ENCODE data around the gene ELOVL2.
"Not testable (repeated sequence)": the region's sequence is repeated elsewhere in the genome, so short reads cannot be mapped to it uniquely, and the experiment has no call there.

Gene ELOVL2

GRCh38 chr6:11043961-11044711, at the start of gene ELOVL2:
Gene ELOVL2 (minus strand): TSS chr6:11044305. CDS start chr6:11044230, 75 bp downstream.
- DNase-seq (ENCODE audit: extremely low spot score, insufficient read length, low read depth) (peak; percentile 23), FAIRE-seq (no peak)

GRCh38 chr6:11093376-11093625, 49.2 kb upstream of the ELOVL2 start:
- FAIRE-seq (no peak), DNase-seq (ENCODE audit: extremely low spot score, insufficient read length, low read depth) (no peak)

GRCh38 chr6:11092668-11093375, 48.7 kb upstream of the ELOVL2 start:
- peak; percentile 72 for FAIRE-seq
- DNase-seq (ENCODE audit: extremely low spot score, insufficient read length, low read depth) = peak; percentile 43

- DNase-seq (ENCODE audit: extremely low spot score, insufficient read length, low read depth); FAIRE-seq: not testable (repeated sequence)
Measured at GRCh38 chr6:11091141-11091540, 47.0 kb upstream of the ELOVL2 start.

GRCh38 chr6:11089695-11090094, 45.6 kb upstream of the ELOVL2 start:
- FAIRE-seq (no peak), DNase-seq (ENCODE audit: extremely low spot score, insufficient read length, low read depth) (no peak)

GRCh38 chr6:11087141-11087812, 43.2 kb upstream of the ELOVL2 start:
- not testable (repeated sequence) for FAIRE-seq; DNase-seq (ENCODE audit: extremely low spot score, insufficient read length, low read depth)

- no peak for FAIRE-seq
Measured at GRCh38 chr6:11085758-11086435, 41.8 kb upstream of the ELOVL2 start.

GRCh38 chr6:11083956-11084355, 39.9 kb upstream of the ELOVL2 start:
- FAIRE-seq = no peak
- no peak for DNase-seq (ENCODE audit: extremely low spot score, insufficient read length, low read depth)

More at GRCh38 chr6:11085758-11086435, 41.8 kb upstream of the ELOVL2 start:
- no peak for DNase-seq (ENCODE audit: extremely low spot score, insufficient read length, low read depth)

GRCh38 chr6:11083491-11083890, 39.4 kb upstream of the ELOVL2 start:
- DNase-seq (ENCODE audit: extremely low spot score, insufficient read length, low read depth) = no peak
- no peak for FAIRE-seq

GRCh38 chr6:11080296-11080695, 36.2 kb upstream of the ELOVL2 start:
- FAIRE-seq (no peak), DNase-seq (ENCODE audit: extremely low spot score, insufficient read length, low read depth) (no peak)

- DNase-seq (ENCODE audit: extremely low spot score, insufficient read length, low read depth) (no peak), FAIRE-seq (no peak)
Measured at GRCh38 chr6:11078266-11078665, 34.2 kb upstream of the ELOVL2 start.

GRCh38 chr6:11076540-11076939, 32.4 kb upstream of the ELOVL2 start:
- no peak for DNase-seq (ENCODE audit: extremely low spot score, insufficient read length, low read depth)
- FAIRE-seq = no peak

GRCh38 chr6:11072101-11072500, 28.0 kb upstream of the ELOVL2 start:
- no peak for FAIRE-seq
- DNase-seq (ENCODE audit: extremely low spot score, insufficient read length, low read depth) = no peak

GRCh38 chr6:11069760-11070159, 25.7 kb upstream of the ELOVL2 start:
- FAIRE-seq = no peak
- DNase-seq (ENCODE audit: extremely low spot score, insufficient read length, low read depth) = no peak

GRCh38 chr6:11067348-11067747, 23.2 kb upstream of the ELOVL2 start:
- FAIRE-seq (no peak), DNase-seq (ENCODE audit: extremely low spot score, insufficient read length, low read depth) (no peak)

GRCh38 chr6:11066505-11067347, 22.6 kb upstream of the ELOVL2 start:
- DNase-seq (ENCODE audit: extremely low spot score, insufficient read length, low read depth) (no peak), FAIRE-seq (no peak)

GRCh38 chr6:11065436-11066202, 21.5 kb upstream of the ELOVL2 start:
- no peak for FAIRE-seq
- DNase-seq (ENCODE audit: extremely low spot score, insufficient read length, low read depth) = no peak

GRCh38 chr6:11064836-11065235, 20.7 kb upstream of the ELOVL2 start:
- no peak for FAIRE-seq
- no peak for DNase-seq (ENCODE audit: extremely low spot score, insufficient read length, low read depth)

- FAIRE-seq (no peak), DNase-seq (ENCODE audit: extremely low spot score, insufficient read length, low read depth) (no peak)
Measured at GRCh38 chr6:11062715-11063114, 18.6 kb upstream of the ELOVL2 start.

Measured in GM18507 (cell line).